Adrenal gland (tissue), 12 donors: ENCODE data around the gene PRR16. TPM values are rescaled to one million over a fixed set of nuclear protein-coding genes. Genes with fewer than 3 reads are reported as not detected.
"Not testable (repeated sequence)": the region's sequence is repeated elsewhere in the genome, so short reads cannot be mapped to it uniquely, and the experiment has no call there.

Source experiments
- DNase-seq, 7 donors: peaks; one replicate each; pipeline ENCODE4 v3.0.0-alpha.2; 2019 to 2020
- H3K27ac ChIP-seq, 5 donors: fragments of 200-600 bp; sonication (generic) in 4 of 5; 1 replicate in 3 of 5; 2 replicates in 2 of 5; pipeline versions ENCODE4 v1.5.1 to v1.8.0; 2016 to 2020; ENCODE audit warnings: mild to moderate bottlenecking in 1 of 5
- H3K27me3 ChIP-seq: fragments of 200-600 bp; 2 replicates; pipeline ENCODE4 v1.8.0; 2021
- H3K36me3 ChIP-seq, 2 donors: fragments of 200-600 bp; replicated peaks in 1 of 2; 1 replicate in 1 of 2; 2 replicates in 1 of 2; pipeline versions ENCODE4 v1.5.1 to v1.8.0; 2018 to 2022
- H3K4me1 ChIP-seq, 2 donors: fragments of 200-600 bp; replicated peaks in 1 of 2; 1 replicate in 1 of 2; 2 replicates in 1 of 2; pipeline versions ENCODE4 v1.5.1 to v1.8.0; 2018 to 2021
- H3K4me3 ChIP-seq, 4 donors: fragments of 200-600 bp; sonication (generic) in 3 of 4; one replicate each; pipeline ENCODE4 v1.5.1; 2016 to 2018
- H3K9me3 ChIP-seq, 3 donors: fragments of 200-600 bp; sonication (generic) in 1 of 3; replicated peaks in 1 of 3; 1 replicate in 2 of 3; 2 replicates in 1 of 3; pipeline versions ENCODE4 v1.5.1 to v1.8.0; 2016 to 2021
- CTCF ChIP-seq, 6 experiments: fragments of 450-650 bp in 4 of 6; fragments of 200-600 bp in 2 of 6; sonication (generic) in 1 of 6; IDR thresholded peaks; 1 replicate in 5 of 6; 2 replicates in 1 of 6; pipeline versions ENCODE4 v1.5.1 to v1.8.0; 2016 to 2021; ENCODE audit warnings: antibody characterized with exemption in 6 of 6, mild to moderate bottlenecking in 2 of 6, moderate library complexity in 1 of 6
- POLR2A ChIP-seq, 2 donors: fragments of 450-650 bp; IDR thresholded peaks; one replicate each; pipeline ENCODE4 v1.6.1; 2017; ENCODE audit warnings: antibody characterized with exemption in 2 of 2, mild to moderate bottlenecking in 2 of 2, moderate library complexity in 1 of 2
- WGBS, 4 donors: extraction: QIAGEN DNeasy Blood & Tissue Kit in 2 of 4; methylation state at CpG; one replicate each; pipeline versions ENCODE4 v1.1.5 to v1.1.7; 2013 to 2017; 5-methylcytosine and 5-hydroxymethylcytosine counted together
- intact Hi-C, 2 donors: fragments of 100-400 bp; cut with DNase I; formaldehyde crosslinking; loops; one replicate each; pipeline versions ENCODE4 v1.14.1 to v1.15.0; 2022 to 2023
- polyA plus RNA-seq, 3 donors: library from polyadenylated mRNA; stranded (reverse); fragments of 200-250 nt in 2 of 3; fragments of 350-450 nt in 1 of 3; fragmentation: Illumina TruSeq in 1 of 3; extraction: RNeasy Lipid Tissue Mini Kit (QIAGEN cat#74804) in 1 of 3; gene quantifications; one replicate each; pipeline ENCODE4 v1.2.3, GENCODE V29; 2013 to 2014
- total RNA-seq, 9 donors: library from RNA; depleted of rRNA in 4 of 9; stranded (reverse); fragments of >200 nt in 4 of 9; fragments of 120-200 nt in 1 of 9; fragmentation: NEBNext Ultra II Directional in 1 of 9; extraction: Animal tissue kit (Norgen Biotek cat#: 25700) in 1 of 9; gene quantifications; one replicate each; pipeline versions ENCODE4 v1.1.0 to v1.2.4, GENCODE V29; 2013 to 2023
- donor health status: healthy with polysubstance abuse.
- donor health status: Bipolar disorder and iron deficiency.
- donor health status: DM: yes; HTN: yes; CAD: no.
- donor health status: DM: no; HTN: no; CAD: no.
- donor health status: DM: no; HTN: no; CAD: no.
- donor health status: DM: yes; HTN: yes; CAD: no.

The PRR16 gene
- total and polyA plus RNA-seq, 12 donors: 0.17 to 22.6 (median 3.0) TPM

GRCh38 chr5:120454094-120454798, 9.9 kb upstream of the PRR16 start:
- intact Hi-C loops: no loop called here

GRCh38 chr5:120456006-120456405, 8.1 kb upstream of the PRR16 start:
- H3K36me3 ChIP-seq: no peaks in the 10 kb centered on the region
- no peak for TF ChIP-seq CTCF (IDR thresholded peaks at IDR 0.05)
- TF ChIP-seq POLR2A (IDR thresholded peaks at IDR 0.05): no peak
- intact Hi-C loops: no loop called here
- no peaks in the 10 kb centered on the region for H3K27me3 ChIP-seq
- H3K4me3 ChIP-seq: no peak overlapping the region
- H3K27ac ChIP-seq: no peak overlapping the region
- H3K4me1 ChIP-seq: no peaks in the 10 kb centered on the region
- WGBS, 4 donors: 37 to 49% (median 39%) methylated on average over 3 of the region's 3 CpGs
- no peaks in the 10 kb centered on the region for H3K9me3 ChIP-seq
- DNase-seq: no peak

More at GRCh38 chr5:120454094-120454798, 9.9 kb upstream of the PRR16 start:
- no peak overlapping the region for H3K27ac ChIP-seq
- no peaks in the 10 kb centered on the region for H3K9me3 ChIP-seq
- no peak overlapping the region for H3K4me3 ChIP-seq
- DNase-seq: no peak
- TF ChIP-seq POLR2A (IDR thresholded peaks at IDR 0.05): no peak
- no peak for TF ChIP-seq CTCF (IDR thresholded peaks at IDR 0.05)
- no peaks in the 10 kb centered on the region for H3K4me1 ChIP-seq
- WGBS, 4 donors: 17 to 56% (median 30%) methylated on average over 1 of the region's 1 CpG
- H3K27me3 ChIP-seq: no peaks in the 10 kb centered on the region
- H3K36me3 ChIP-seq: no peaks in the 10 kb centered on the region

GRCh38 chr5:120457839-120458507, 6.1 kb upstream of the PRR16 start:
- H3K4me1 ChIP-seq: no peaks in the 10 kb centered on the region
- peak; percentile 82 to 93 (median 90) for DNase-seq
- WGBS, 4 donors: 33 to 55% (median 51%) methylated on average over 14 to 20 of the region's 20 CpGs
- no peaks in the 10 kb centered on the region for H3K9me3 ChIP-seq
- peak overlapping the region in 3 of 4 donors; percentile 9 to 79 (median 44) for H3K4me3 ChIP-seq
- TF ChIP-seq POLR2A (IDR thresholded peaks at IDR 0.05) (no peak), CTCF (IDR thresholded peaks at IDR 0.05) (peak; percentile 69 to 86 (median 83))
- peak overlapping the region in 3 of 5 donors; percentile 68 to 91 (median 73) for H3K27ac ChIP-seq
- intact Hi-C loops: no loop called here
- H3K27me3 ChIP-seq: no peaks in the 10 kb centered on the region
- no peaks in the 10 kb centered on the region for H3K36me3 ChIP-seq

- intact Hi-C loops, H3K36me3 ChIP-seq, H3K27me3 ChIP-seq, DNase-seq, H3K27ac ChIP-seq, H3K9me3 ChIP-seq, H3K4me1 ChIP-seq: not testable (repeated sequence)
- H3K4me3 ChIP-seq: peak overlapping the region in 1 of 4 donors; percentile 79
- WGBS, 4 donors: 48 to 63% (median 61%) methylated on average over 2 of the region's 2 CpGs
Measured at GRCh38 chr5:120458508-120458847, 5.6 kb upstream of the PRR16 start.
